HFFc6 (cell line): Measurements from ENCODE around the gene MAT1A. TPM values are rescaled to one million over a fixed set of nuclear protein-coding genes. Genes with fewer than 3 reads are reported as not detected.
A peak's percentile ranks its signal among the peaks of the same experiment; 100 is the strongest.
"Not testable (repeated sequence)": the region's sequence is repeated elsewhere in the genome, so short reads cannot be mapped to it uniquely, and the experiment has no call there.

Experiments
- DNase-seq: peaks from one replicate; pipeline ENCODE4 v3.0.0-alpha.2; 2018
- H3K27ac Mint-ChIP-seq: 2 replicates; pipeline ENCODE4 v1.8.0; 2020; ENCODE audit warnings: mild to moderate bottlenecking, mixed read lengths
- H3K27me3 Mint-ChIP-seq: 2 replicates; pipeline ENCODE4 v1.8.0; 2021; ENCODE audit warnings: mild to moderate bottlenecking, moderate library complexity, mixed read lengths; ENCODE audit not compliant: insufficient read depth
- H3K36me3 Mint-ChIP-seq: 2 replicates; pipeline ENCODE4 v1.8.0; 2021; ENCODE audit warnings: low read depth, mixed read lengths
- H3K4me1 Mint-ChIP-seq: 2 replicates; pipeline ENCODE4 v1.8.0; 2020; ENCODE audit warnings: low read depth, mixed read lengths
- H3K4me3 Mint-ChIP-seq: 2 replicates; pipeline ENCODE4 v1.8.0; 2020; ENCODE audit warnings: mild to moderate bottlenecking, moderate library complexity, mixed read lengths
- H3K9me3 Mint-ChIP-seq: 2 replicates; pipeline ENCODE4 v1.8.0; 2020; ENCODE audit warnings: mild to moderate bottlenecking, mixed read lengths
- total RNA-seq, 6 experiments: library from RNA; stranded (reverse); fragmentation: NEBNext Ultra II Directional; extraction: Animal tissue kit (Norgen Biotek cat#: 25700); gene quantifications; 2 replicates in 1 of 6; 3 replicates in 5 of 6; pipeline ENCODE4 v1.2.3, GENCODE V29; 2021
- TF ChIP-seq, protein P1 (sequence below): fragments of 200-600 bp; sonication (generic); IDR thresholded peaks from 2 replicates; pipeline ENCODE4 v1.5.0; 2021; ENCODE audit warnings: antibody characterized with exemption, mild to moderate bottlenecking

MAT1A gene
- total RNA-seq, 6 experiments from 2014 or later = not detected

DNA sequence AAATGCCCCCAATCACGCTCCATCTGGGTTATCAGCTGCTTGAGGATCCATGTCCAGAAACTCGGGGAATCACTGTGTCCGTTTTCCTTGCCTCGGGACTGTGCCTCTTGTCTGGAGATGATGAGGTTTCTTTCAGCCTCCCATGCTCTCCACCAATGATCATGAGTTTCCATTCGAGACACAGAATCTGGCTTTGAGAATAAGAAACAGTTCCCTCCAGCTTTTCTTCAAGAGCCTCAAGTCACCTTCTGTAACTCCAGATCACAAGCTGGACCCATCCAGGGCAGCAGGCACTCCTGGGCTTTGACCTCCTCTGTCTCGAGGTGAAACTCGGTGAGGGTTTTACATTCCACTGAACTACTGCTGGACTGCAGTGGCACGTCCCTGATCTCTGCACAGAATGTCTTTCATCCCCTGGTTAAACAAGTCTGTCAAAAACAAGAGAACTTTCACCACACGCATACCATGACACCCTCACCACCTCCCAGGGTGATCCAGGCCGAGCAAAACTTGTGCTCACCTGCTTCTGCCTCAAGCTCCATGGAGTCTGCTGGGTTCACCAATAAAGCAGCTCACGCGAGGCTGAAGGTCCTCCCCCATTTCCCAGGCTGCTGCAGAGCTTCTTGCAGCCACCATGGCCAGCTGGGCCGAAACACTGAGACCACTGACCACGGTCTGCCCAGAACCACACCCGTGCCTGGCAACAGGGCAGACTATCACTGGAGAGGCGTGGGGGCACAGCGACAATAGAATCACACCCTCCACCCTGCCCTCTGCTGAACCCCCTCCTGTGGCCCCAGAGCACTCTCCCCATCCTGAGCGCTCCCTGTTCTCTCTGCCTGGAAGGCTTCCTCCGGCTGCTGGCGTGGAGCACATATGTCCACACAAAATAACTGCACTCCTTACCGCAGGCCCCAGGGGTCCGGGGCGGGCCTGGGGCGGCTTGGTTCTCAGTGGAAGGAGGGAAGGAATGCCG, 25.1 kb downstream of the MAT1A start:
- Mint-ChIP-seq H3K4me3 (no peak overlapping the region), H3K36me3 (no peaks in the 10 kb centered on the region; the same call in 1 of the 2 replicates), H3K9me3 (peaks cover 10% of the 10 kb centered on the region), H3K27ac (no peak overlapping the region), H3K4me1 (peaks cover 9% of the 10 kb centered on the region), H3K27me3 (peaks cover 19% of the 10 kb centered on the region)
- TF ChIP-seq, protein P1, sequence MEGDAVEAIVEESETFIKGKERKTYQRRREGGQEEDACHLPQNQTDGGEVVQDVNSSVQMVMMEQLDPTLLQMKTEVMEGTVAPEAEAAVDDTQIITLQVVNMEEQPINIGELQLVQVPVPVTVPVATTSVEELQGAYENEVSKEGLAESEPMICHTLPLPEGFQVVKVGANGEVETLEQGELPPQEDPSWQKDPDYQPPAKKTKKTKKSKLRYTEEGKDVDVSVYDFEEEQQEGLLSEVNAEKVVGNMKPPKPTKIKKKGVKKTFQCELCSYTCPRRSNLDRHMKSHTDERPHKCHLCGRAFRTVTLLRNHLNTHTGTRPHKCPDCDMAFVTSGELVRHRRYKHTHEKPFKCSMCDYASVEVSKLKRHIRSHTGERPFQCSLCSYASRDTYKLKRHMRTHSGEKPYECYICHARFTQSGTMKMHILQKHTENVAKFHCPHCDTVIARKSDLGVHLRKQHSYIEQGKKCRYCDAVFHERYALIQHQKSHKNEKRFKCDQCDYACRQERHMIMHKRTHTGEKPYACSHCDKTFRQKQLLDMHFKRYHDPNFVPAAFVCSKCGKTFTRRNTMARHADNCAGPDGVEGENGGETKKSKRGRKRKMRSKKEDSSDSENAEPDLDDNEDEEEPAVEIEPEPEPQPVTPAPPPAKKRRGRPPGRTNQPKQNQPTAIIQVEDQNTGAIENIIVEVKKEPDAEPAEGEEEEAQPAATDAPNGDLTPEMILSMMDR = no peak
- no peak for DNase-seq

DNA sequence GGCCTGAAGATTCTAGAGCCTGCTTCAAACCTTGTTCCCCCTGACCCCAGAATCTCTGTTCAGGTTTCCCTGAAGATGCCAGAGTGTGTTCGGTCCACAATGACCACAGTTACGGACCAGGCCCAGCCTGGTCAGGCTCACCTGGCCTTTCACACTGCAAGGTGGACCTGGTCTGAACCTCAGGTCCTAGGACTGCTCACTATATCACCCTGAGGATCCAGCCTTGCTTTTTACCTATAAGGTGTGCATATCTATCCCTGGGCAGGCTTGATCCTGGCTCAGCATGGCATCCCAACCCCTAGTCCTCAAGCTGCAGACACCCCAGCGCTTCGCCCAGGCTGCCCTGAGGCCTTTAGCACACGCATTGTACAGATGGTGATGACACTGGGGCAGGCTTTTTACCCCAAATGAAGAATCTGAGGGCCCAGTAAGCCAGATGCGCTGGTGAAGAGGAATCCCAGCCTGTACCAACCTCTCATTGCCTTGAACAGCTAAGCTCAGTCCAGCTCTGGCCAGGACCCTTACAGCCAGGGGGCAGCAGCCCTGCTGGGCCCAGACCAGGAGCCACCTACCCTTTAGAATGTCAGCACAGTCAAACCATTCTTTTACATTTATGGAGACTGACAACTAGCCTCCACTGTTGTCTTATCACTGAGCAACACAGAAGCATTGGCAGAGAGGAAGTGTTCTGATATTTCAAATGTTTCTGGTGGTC, 28.0 kb downstream of the MAT1A start:
- Mint-ChIP-seq H3K27ac (no peak overlapping the region), H3K9me3 (peaks cover 10% of the 10 kb centered on the region), H3K27me3 (peaks cover 19% of the 10 kb centered on the region), H3K4me3 (no peak overlapping the region), H3K36me3 (no peaks in the 10 kb centered on the region; the same call in 1 of the 2 replicates), H3K4me1 (no peaks in the 10 kb centered on the region)
- no peak for DNase-seq
- TF ChIP-seq, protein P1 = peak; percentile 37; the same call in 1 of the 2 replicates

DNA sequence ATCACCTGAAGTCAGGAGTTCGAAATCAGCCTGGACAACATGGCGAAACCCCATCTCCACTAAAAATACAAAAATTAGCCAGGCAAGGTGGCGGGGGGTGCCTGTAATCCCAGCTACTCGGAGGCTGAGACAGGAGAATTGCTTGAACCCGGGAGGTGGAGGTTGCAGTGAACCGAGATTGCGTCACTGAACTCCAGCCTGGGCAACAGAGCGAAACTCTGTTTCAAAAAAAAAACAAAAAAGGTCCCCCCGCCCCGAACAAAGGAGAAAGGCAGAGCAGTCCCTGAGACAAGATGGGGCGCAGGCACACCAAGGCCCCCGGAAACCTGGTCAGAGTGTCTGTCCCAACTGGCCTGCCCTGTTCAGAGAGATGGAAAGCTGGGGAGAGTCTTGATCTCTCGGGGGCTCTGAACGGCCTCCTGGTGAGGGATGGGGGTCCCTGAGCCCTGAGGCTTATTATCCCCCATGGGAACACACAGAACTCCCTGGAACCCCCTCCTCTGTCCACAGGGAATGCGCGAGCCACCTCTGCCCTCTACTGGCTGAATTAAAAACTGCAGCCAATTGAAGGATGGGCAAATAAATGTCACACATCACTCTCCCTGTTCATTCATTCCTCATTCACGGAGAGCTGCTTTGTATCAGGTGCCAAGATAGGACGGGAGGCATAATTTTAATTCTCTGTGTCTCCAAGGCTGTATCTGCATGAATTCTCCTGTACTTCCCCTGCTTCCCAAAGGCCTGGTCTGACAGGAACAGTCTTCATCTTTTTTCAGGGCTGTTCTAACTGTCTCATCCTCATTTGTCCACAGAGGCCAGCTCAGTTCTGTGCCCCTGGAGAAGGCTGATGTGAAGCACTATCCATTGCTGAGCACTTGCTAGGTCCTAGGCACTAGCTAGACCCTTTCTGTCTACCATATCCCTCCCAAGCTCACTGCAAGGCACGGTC, 28.9 kb downstream of the MAT1A start:
- Mint-ChIP-seq H3K9me3 (peaks cover 10% of the 10 kb centered on the region), H3K4me3 (no peak overlapping the region), H3K36me3 (no peaks in the 10 kb centered on the region; the same call in 1 of the 2 replicates), H3K4me1 (no peaks in the 10 kb centered on the region), H3K27ac (no peak overlapping the region), H3K27me3 (peaks cover 20% of the 10 kb centered on the region)
- TF ChIP-seq, protein P1 = peak; percentile 96
- DNase-seq = peak; percentile 4

DNA sequence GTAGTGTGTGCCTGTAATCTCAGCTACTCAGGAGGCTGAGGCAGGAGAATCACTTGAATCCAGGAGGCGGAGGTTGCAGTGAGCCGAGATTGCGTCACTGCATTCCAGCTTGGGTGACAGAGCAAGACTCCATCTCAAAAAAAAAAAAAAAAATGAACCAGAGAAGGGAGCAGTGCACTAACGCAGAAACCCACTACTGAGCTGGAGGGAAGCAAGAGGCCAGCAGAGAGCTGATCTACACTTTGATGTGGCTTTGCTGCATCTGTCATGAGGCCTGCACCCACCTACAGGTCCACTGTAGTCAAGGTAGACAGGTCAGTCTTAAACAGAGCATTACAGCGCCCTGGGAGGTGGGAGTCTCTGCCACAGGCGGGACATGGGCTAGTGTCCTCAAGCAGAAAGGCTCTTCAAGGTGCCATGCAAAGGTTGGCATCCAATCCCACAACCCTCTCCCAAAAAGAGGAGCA, 30.0 kb downstream of the MAT1A start:
- Mint-ChIP-seq H3K27me3 (peaks cover 17% of the 10 kb centered on the region), H3K9me3 (peaks cover 10% of the 10 kb centered on the region), H3K4me1 (no peaks in the 10 kb centered on the region), H3K4me3 (no peak overlapping the region), H3K27ac (no peak overlapping the region), H3K36me3 (no peaks in the 10 kb centered on the region; the same call in 1 of the 2 replicates)
- TF ChIP-seq, protein P1 = no peak
- no peak for DNase-seq

DNA sequence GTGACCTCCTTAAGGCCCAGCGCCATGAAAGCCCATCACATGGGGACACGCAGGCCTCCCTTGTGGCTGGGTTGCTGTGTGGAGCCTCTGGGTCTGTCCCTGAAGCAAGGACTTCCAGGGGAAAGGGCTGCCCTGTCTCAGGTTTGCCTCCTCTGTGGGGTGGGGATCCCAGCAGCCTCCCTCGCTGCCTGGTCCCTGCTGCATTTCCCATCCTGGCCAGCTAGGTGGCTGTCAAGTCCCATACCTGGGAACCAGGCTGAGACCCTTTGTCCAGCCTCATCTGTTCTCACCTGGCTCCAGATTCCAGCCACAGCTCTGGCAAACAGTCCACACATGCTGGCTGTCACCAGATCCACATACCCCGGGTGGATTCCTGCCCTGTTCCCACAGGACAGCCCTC, 32.7 kb downstream of the MAT1A start:
- peaks cover 18% of the 10 kb centered on the region for H3K4me1 Mint-ChIP-seq
- TF ChIP-seq, protein P1 = peak; percentile 47
- not testable (repeated sequence) for H3K27me3 Mint-ChIP-seq, H3K27ac Mint-ChIP-seq, H3K4me3 Mint-ChIP-seq, DNase-seq, H3K9me3 Mint-ChIP-seq, H3K36me3 Mint-ChIP-seq

DNA sequence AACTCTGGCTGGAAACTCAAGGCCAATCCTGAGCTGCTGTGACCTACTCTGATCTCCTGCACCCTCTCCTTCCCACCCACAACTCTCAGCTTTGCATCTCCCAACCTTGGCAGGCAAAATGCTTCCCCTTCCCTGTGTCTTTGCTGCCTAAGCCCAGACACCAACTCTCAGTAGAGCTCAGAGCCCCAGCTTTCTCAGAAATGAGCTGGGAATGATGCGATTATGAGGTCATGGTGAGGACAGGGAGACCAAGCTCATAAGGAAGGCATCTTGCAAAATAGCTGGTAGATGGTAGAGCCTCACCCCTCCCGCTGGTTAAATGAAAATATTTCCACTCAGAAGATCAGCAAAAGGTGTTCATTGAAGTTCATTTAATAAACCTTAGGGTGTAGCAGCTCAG, 34.7 kb downstream of the MAT1A start:
- not testable (repeated sequence) for H3K9me3 Mint-ChIP-seq, H3K27me3 Mint-ChIP-seq, H3K4me3 Mint-ChIP-seq, DNase-seq, H3K27ac Mint-ChIP-seq, H3K36me3 Mint-ChIP-seq
- H3K4me1 Mint-ChIP-seq = peaks cover 24% of the 10 kb centered on the region

DNA sequence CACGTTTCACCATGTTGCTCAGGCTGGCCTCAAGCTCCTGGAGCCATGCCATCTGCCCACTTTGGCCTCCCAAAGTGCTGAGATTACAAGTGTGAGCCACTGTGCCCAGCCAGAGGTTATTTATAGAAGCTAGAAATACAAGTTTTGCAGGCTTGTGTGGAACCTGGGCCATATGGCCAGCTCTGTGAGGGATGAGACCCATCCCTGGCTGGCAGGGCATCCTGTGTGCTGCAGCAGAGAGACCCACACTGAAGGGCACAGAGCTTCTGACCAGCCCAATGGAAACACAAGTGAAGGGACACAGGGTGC, 35.5 kb downstream of the MAT1A start:
- H3K4me1 Mint-ChIP-seq = peaks cover 24% of the 10 kb centered on the region
- not testable (repeated sequence) for H3K27me3 Mint-ChIP-seq, H3K9me3 Mint-ChIP-seq, H3K27ac Mint-ChIP-seq, H3K4me3 Mint-ChIP-seq, DNase-seq, H3K36me3 Mint-ChIP-seq
